CD4-positive, alpha-beta memory T cell (primary cell): Measurements from ENCODE around the gene DAZAP1. TPM values are rescaled to one million over a fixed set of nuclear protein-coding genes. Genes with fewer than 3 reads are reported as not detected.

Experiments used
- CTCF ChIA-PET: fragments of 350-600 bp; sonication (Branson Sonifier 250); formaldehyde crosslinking; loops from one replicate; lab custom pipeline; 2021; ENCODE audit warnings: inconsistent platforms; ENCODE audit not compliant: partially characterized antibody; lab: Charles Lee
- POLR2A ChIA-PET: fragments of 350-600 bp; sonication (Branson Sonifier 250); formaldehyde crosslinking; loops from one replicate; lab custom pipeline; 2021; ENCODE audit not compliant: partially characterized antibody; lab: Charles Lee
- DNase-seq, 5 donors: peaks; one replicate each; pipeline versions ENCODE4 v3.0.0 to v3.0.0-alpha.2; 2020 to 2022; ENCODE audit warnings: mixed read lengths in 1 of 5
- H3K27ac ChIP-seq: one replicate; pipeline ENCODE4 v1.7.0; 2013; ENCODE audit warnings: low read depth, low read length
- H3K27me3 ChIP-seq: 2 replicates; pipeline ENCODE4 v1.7.0; 2013; ENCODE audit warnings: mild to moderate bottlenecking, low read length, moderate library complexity; ENCODE audit not compliant: insufficient read depth
- H3K36me3 ChIP-seq: 2 replicates; pipeline ENCODE4 v1.7.0; 2013; ENCODE audit warnings: mild to moderate bottlenecking, low read length, moderate library complexity; ENCODE audit not compliant: insufficient read depth
- H3K4me1 ChIP-seq: 2 replicates; pipeline ENCODE4 v1.7.0; 2013; ENCODE audit warnings: mild to moderate bottlenecking, low read length, moderate library complexity; ENCODE audit not compliant: insufficient read depth
- H3K4me3 ChIP-seq, 2 donors: one replicate each; pipeline ENCODE4 v1.7.0; 2013; ENCODE audit warnings: low read length in 2 of 2, mild to moderate bottlenecking in 1 of 2
- H3K9me3 ChIP-seq, 2 donors: one replicate each; pipeline ENCODE4 v1.7.0; 2013; ENCODE audit warnings: low read length in 2 of 2, control low read depth in 1 of 2; ENCODE audit not compliant: control insufficient read depth in 1 of 2
- H3K27ac Mint-ChIP-seq, 7 donors: one replicate each; pipeline ENCODE4 v1.8.0; 2020 to 2021; ENCODE audit warnings: mixed read lengths in 7 of 7, mild to moderate bottlenecking in 6 of 7, inconsistent platforms in 3 of 7, moderate library complexity in 3 of 7
- H3K27me3 Mint-ChIP-seq, 2 donors: one replicate each; pipeline ENCODE4 v1.8.0; 2020 to 2021; ENCODE audit warnings: mixed read lengths in 2 of 2
- H3K36me3 Mint-ChIP-seq, 2 donors: one replicate each; pipeline ENCODE4 v1.8.0; 2020 to 2021; ENCODE audit warnings: mixed read lengths in 2 of 2, inconsistent platforms in 1 of 2, mild to moderate bottlenecking in 1 of 2
- H3K4me1 Mint-ChIP-seq, 4 donors: one replicate each; pipeline ENCODE4 v1.8.0; 2020 to 2021; ENCODE audit warnings: mixed read lengths in 4 of 4, mild to moderate bottlenecking in 1 of 4
- H3K4me3 Mint-ChIP-seq, 8 donors: one replicate each; pipeline ENCODE4 v1.8.0; 2020 to 2021; ENCODE audit warnings: mixed read lengths in 8 of 8, mild to moderate bottlenecking in 7 of 8, moderate library complexity in 6 of 8, inconsistent platforms in 3 of 8
- H3K9me3 Mint-ChIP-seq, 8 donors: one replicate each; pipeline ENCODE4 v1.8.0; 2020 to 2021; ENCODE audit warnings: mixed read lengths in 8 of 8, mild to moderate bottlenecking in 5 of 8, inconsistent platforms in 3 of 8, moderate library complexity in 1 of 8
- intact Hi-C: fragments of 100-400 bp; cut with micrococcal nuclease; formaldehyde crosslinking; loops from one replicate; pipeline ENCODE4 v1.15.1; 2023
- polyA plus RNA-seq, 2 donors: library from polyadenylated mRNA; unstranded; fragments of 300-500 nt; fragmentation: Illumina TruSeq; gene quantifications; one replicate each; pipeline ENCODE4 v1.2.3, GENCODE V29; 2021
- total RNA-seq, 2 experiments: library from RNA; stranded (reverse); gene quantifications; one replicate each; pipeline ENCODE4 v1.2.3, GENCODE V29; 2021

The DAZAP1 gene
- total and polyA plus RNA-seq, 4 experiments from 2014 or later, result 2.5 to 152 (median 76.1) TPM

- Histone ChIP-seq H3K4me1 (peaks cover 32% of the 10 kb centered on the region), H3K27ac (no peak overlapping the region), H3K4me3 (no peak overlapping the region), H3K9me3 (no peaks in the 10 kb centered on the region), H3K36me3 (no peaks in the 10 kb centered on the region), H3K27me3 (peaks cover 40% of the 10 kb centered on the region)
- intact Hi-C loops, result no loop called here
- H3K27me3 Mint-ChIP-seq, result peaks cover 34 to 49% of the 10 kb centered on the region in 2 donors
- POLR2A ChIA-PET, result no interaction called here
- H3K4me1 Mint-ChIP-seq, result peaks cover 8 to 32% (median 19%) of the 10 kb centered on the region in 4 donors
- CTCF ChIA-PET, result no interaction called here
- H3K9me3 Mint-ChIP-seq, result peaks cover 0 to 3% (median 0%) of the 10 kb centered on the region in 8 donors
- H3K4me3 Mint-ChIP-seq, result peak overlapping the region in 5 of 8 donors; percentile 25 to 68 (median 47)
- peak overlapping the region in 3 of 7 donors; percentile 17 to 65 (median 39) for H3K27ac Mint-ChIP-seq
- no peaks in the 10 kb centered on the region for H3K36me3 Mint-ChIP-seq
- DNase-seq, result no peak
Measured at GRCh38 chr19:1450735-1451731, 43.6 kb downstream of the DAZAP1 start.

- ChIA-PET POLR2A (interaction anchor here (0.6 kb wide), 1 partner anchor 9 kb away, joined by 3 read pairs; no protein-coding TSS in a partner anchor), CTCF (interaction anchor here (1.5 kb wide), 1 partner anchor 14 kb away, joined by 3 read pairs; no protein-coding TSS in a partner anchor)
- Mint-ChIP-seq H3K27me3 (peaks cover 33 to 49% of the 10 kb centered on the region in 2 donors), H3K4me3 (no peak overlapping the region), H3K36me3 (no peaks in the 10 kb centered on the region), H3K9me3 (peaks cover 0 to 2% (median 0%) of the 10 kb centered on the region in 8 donors), H3K4me1 (peaks cover 8 to 32% (median 19%) of the 10 kb centered on the region in 4 donors), H3K27ac (no peak overlapping the region)
- Histone ChIP-seq H3K4me1 (peaks cover 30% of the 10 kb centered on the region), H3K27me3 (peaks cover 37% of the 10 kb centered on the region), H3K36me3 (no peaks in the 10 kb centered on the region), H3K27ac (no peak overlapping the region), H3K9me3 (no peaks in the 10 kb centered on the region), H3K4me3 (no peak overlapping the region)
- intact Hi-C loops, result no loop called here
- DNase-seq, result no peak
Measured at GRCh38 chr19:1451916-1452801, 44.8 kb downstream of the DAZAP1 start.

GRCh38 chr19:1452802-1453524 lies 45.6 kb downstream of the DAZAP1 start:
- intact Hi-C loops, result no loop called here
- Mint-ChIP-seq H3K36me3 (no peaks in the 10 kb centered on the region), H3K27ac (no peak overlapping the region), H3K27me3 (peaks cover 25 to 43% of the 10 kb centered on the region in 2 donors), H3K4me1 (peaks cover 8 to 27% (median 19%) of the 10 kb centered on the region in 4 donors), H3K4me3 (no peak overlapping the region), H3K9me3 (peaks cover 0 to 2% (median 0%) of the 10 kb centered on the region in 8 donors)
- H3K27ac ChIP-seq, result no peak overlapping the region
- peaks cover 30% of the 10 kb centered on the region for H3K4me1 ChIP-seq
- H3K9me3 ChIP-seq, result no peaks in the 10 kb centered on the region
- H3K4me3 ChIP-seq, result no peak overlapping the region
- CTCF ChIA-PET, result interaction anchor here (1.5 kb wide), 1 partner anchor 13 kb away, joined by 3 read pairs; no protein-coding TSS in a partner anchor
- no peak for DNase-seq
- H3K36me3 ChIP-seq, result no peaks in the 10 kb centered on the region
- POLR2A ChIA-PET, result interaction anchor here (0.6 to 0.9 kb wide), 2 partner anchors 10 to 38 kb away, joined by 3 read pairs; partner anchors contain the start of gene REEP6
- peaks cover 29% of the 10 kb centered on the region for H3K27me3 ChIP-seq

- Histone ChIP-seq H3K36me3 (no peaks in the 10 kb centered on the region), H3K9me3 (no peaks in the 10 kb centered on the region), H3K27me3 (peaks cover 26% of the 10 kb centered on the region), H3K27ac (no peak overlapping the region), H3K4me3 (no peak overlapping the region), H3K4me1 (peaks cover 30% of the 10 kb centered on the region)
- ChIA-PET POLR2A (interaction anchor here (0.9 to 3.7 kb wide), 2 partner anchors 10 to 37 kb away, joined by 3 to 20 read pairs; partner anchors contain the start of gene REEP6), CTCF (interaction anchor here (1.2 to 1.5 kb wide), 3 partner anchors 9 to 22 kb away, joined by 3 read pairs; no protein-coding TSS in a partner anchor)
- Mint-ChIP-seq H3K36me3 (no peaks in the 10 kb centered on the region), H3K27ac (no peak overlapping the region), H3K4me1 (peaks cover 8 to 26% (median 19%) of the 10 kb centered on the region in 4 donors), H3K27me3 (peaks cover 25 to 41% of the 10 kb centered on the region in 2 donors), H3K4me3 (no peak overlapping the region), H3K9me3 (peaks cover 0 to 2% (median 0%) of the 10 kb centered on the region in 8 donors)
- intact Hi-C loops, result no loop called here
- no peak for DNase-seq
Measured at GRCh38 chr19:1453525-1454364, 46.4 kb downstream of the DAZAP1 start.

- H3K4me1 ChIP-seq, result peaks cover 24% of the 10 kb centered on the region
- peaks cover 22 to 41% of the 10 kb centered on the region in 2 donors for H3K27me3 Mint-ChIP-seq
- H3K4me1 Mint-ChIP-seq, result peaks cover 6 to 18% (median 14%) of the 10 kb centered on the region in 4 donors
- H3K9me3 Mint-ChIP-seq, result peaks cover 0 to 2% (median 0%) of the 10 kb centered on the region in 8 donors
- POLR2A ChIA-PET, result interaction anchor here (0.8 to 3.7 kb wide), 4 partner anchors 11 to 35 kb away, joined by 3 to 20 read pairs (median 4); partner anchors contain the start of gene PCSK4
- no peaks in the 10 kb centered on the region for H3K36me3 ChIP-seq
- H3K27me3 ChIP-seq, result peaks cover 16% of the 10 kb centered on the region
- no peak for DNase-seq
- CTCF ChIA-PET, result interaction anchor here (1.0 to 1.4 kb wide), 3 partner anchors 10 to 21 kb away, joined by 3 read pairs; no protein-coding TSS in a partner anchor
- intact Hi-C loops, result no loop called here
- no peak overlapping the region for H3K27ac Mint-ChIP-seq
- H3K36me3 Mint-ChIP-seq, result no peaks in the 10 kb centered on the region
- H3K9me3 ChIP-seq, result no peaks in the 10 kb centered on the region
- peak overlapping the region in 3 of 8 donors; percentile 25 to 39 (median 34) for H3K4me3 Mint-ChIP-seq
- no peak overlapping the region for H3K27ac ChIP-seq
- H3K4me3 ChIP-seq, result no peak overlapping the region
Measured at GRCh38 chr19:1455002-1455335, 47.6 kb downstream of the DAZAP1 start.
